ENCODE data around the gene PLAAT4. TPM values are rescaled to one million over a fixed set of nuclear protein-coding genes. Genes with fewer than 3 reads are reported as not detected.

PLAAT4 gene
- total and polyA plus RNA-seq, 10 of the 15 experiments (the other 5 are each of a cell fraction or from before 2014, with no cell fraction given), result 6.0 to 34.3 (median 12.4) TPM

DNA sequence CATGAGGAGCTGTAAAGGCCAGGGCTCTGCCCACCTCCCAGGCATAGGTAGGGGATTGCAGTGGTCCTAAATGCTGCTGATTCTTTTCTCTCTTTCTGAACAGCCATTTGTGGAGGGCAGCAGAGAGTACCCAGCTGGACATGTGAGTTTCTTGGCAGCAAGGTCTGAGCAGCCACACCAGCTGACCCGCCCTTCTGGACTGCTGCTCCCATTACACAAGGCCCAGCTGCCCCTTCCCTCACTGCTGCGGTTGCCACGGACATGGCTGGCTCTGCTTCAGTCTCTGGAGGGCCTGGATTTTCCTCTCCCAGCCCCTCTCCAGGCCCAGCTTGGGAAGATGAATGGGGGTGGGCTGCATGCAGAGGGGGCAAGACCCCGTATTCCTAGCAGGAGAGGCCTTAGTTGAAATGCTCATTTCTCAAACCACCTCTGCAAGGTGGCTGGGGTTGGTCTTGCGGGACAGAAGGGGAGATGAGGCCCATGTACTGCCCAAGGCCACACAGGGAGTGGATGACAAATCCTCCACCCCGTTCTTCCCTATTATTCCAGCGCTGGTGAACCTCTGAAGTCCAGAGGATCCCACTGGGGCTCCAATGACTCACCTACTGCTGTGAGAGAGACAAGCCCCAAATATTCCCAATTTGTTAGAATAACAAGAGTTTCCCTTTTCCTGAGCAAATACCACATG is 26.1 kb upstream of the PLAAT4 start:
- ChIA-PET RAD21 (ENCODE audit: unreplicated experiment) (interaction anchor here (2.0 kb wide), 1 partner anchor 126 kb away, joined by 7 read pairs; no protein-coding TSS in a partner anchor), CTCF (interaction anchor here (1.3 kb wide), 1 partner anchor 129 kb away, joined by 3 read pairs; no protein-coding TSS in a partner anchor), SMC1A (ENCODE audit: uncharacterized antibody, unreplicated experiment) (interaction anchor here (1.7 kb wide), 1 partner anchor 31 kb away, joined by 6 read pairs; no protein-coding TSS in a partner anchor), POLR2A (no interaction called here)
- H3K79me2 ChIP-seq (ENCODE audit: control insufficient read depth, insufficient read depth, low read length), result no peaks in the 10 kb centered on the region
- no peak overlapping the region for H3K9ac ChIP-seq (ENCODE audit: control insufficient read depth, insufficient read depth, low read length)
- 42% methylated on average over 7 of the region's 7 CpGs for WGBS (ENCODE audit: insufficient coverage, insufficient replicate concordance, low lambda C conversion rate, missing lambda C conversion rate)
- H3K36me3 ChIP-seq (ENCODE audit: control insufficient read depth in 2 of 2, insufficient read depth in 2 of 2, low read length in 1 of 2), result no peaks in the 10 kb centered on the region
- H3K4me1 ChIP-seq (ENCODE audit: control insufficient read depth, insufficient read depth, low read length), result peaks cover 5% of the 10 kb centered on the region; the same call in 1 of the 2 replicates
- H4K20me1 ChIP-seq (ENCODE audit: control insufficient read depth, insufficient read depth), result no peaks in the 10 kb centered on the region
- H3K27ac ChIP-seq (ENCODE audit: control insufficient read depth, insufficient read depth), result no peak overlapping the region
- TF ChIP-seq STAT3 (IDR thresholded peaks at IDR 0.05; ENCODE audit: low read depth, low read length) (no peak), ESRRA (IDR thresholded peaks at IDR 0.05; ENCODE audit: low read length) (no peak), BHLHE40 (IDR thresholded peaks at IDR 0.05; ENCODE audit: borderline replicate concordance in 1 of 2, low read depth in 2 of 2, low read length in 1 of 2) (no peak)
- TF ChIP-seq, protein P1, sequence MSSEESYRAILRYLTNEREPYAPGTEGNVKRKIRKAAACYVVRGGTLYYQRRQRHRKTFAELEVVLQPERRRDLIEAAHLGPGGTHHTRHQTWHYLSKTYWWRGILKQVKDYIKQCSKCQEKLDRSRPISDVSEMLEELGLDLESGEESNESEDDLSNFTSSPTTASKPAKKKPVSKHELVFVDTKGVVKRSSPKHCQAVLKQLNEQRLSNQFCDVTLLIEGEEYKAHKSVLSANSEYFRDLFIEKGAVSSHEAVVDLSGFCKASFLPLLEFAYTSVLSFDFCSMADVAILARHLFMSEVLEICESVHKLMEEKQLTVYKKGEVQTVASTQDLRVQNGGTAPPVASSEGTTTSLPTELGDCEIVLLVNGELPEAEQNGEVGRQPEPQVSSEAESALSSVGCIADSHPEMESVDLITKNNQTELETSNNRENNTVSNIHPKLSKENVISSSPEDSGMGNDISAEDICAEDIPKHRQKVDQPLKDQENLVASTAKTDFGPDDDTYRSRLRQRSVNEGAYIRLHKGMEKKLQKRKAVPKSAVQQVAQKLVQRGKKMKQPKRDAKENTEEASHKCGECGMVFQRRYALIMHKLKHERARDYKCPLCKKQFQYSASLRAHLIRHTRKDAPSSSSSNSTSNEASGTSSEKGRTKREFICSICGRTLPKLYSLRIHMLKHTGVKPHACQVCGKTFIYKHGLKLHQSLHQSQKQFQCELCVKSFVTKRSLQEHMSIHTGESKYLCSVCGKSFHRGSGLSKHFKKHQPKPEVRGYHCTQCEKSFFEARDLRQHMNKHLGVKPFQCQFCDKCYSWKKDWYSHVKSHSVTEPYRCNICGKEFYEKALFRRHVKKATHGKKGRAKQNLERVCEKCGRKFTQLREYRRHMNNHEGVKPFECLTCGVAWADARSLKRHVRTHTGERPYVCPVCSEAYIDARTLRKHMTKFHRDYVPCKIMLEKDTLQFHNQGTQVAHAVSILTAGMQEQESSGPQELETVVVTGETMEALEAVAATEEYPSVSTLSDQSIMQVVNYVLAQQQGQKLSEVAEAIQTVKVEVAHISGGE (CRISPR knock-in tag; IDR thresholded peaks at IDR 0.05), result no peak
- TF ChIP-seq, protein P2, sequence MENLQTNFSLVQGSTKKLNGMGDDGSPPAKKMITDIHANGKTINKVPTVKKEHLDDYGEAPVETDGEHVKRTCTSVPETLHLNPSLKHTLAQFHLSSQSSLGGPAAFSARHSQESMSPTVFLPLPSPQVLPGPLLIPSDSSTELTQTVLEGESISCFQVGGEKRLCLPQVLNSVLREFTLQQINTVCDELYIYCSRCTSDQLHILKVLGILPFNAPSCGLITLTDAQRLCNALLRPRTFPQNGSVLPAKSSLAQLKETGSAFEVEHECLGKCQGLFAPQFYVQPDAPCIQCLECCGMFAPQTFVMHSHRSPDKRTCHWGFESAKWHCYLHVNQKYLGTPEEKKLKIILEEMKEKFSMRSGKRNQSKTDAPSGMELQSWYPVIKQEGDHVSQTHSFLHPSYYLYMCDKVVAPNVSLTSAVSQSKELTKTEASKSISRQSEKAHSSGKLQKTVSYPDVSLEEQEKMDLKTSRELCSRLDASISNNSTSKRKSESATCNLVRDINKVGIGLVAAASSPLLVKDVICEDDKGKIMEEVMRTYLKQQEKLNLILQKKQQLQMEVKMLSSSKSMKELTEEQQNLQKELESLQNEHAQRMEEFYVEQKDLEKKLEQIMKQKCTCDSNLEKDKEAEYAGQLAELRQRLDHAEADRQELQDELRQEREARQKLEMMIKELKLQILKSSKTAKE (IDR thresholded peaks at IDR 0.05; ENCODE audit: low read depth, poor library complexity, severe bottlenecking), result no peak
- no peak overlapping the region for H3K4me3 ChIP-seq
- in situ Hi-C loops (cut with MboI), result no loop called here
- intact Hi-C loops (cut with micrococcal nuclease; ENCODE audit: unreplicated experiment), result no loop called here
- FAIRE-seq (no peak), ATAC-seq (no peak), DNase-seq (ENCODE audit: low read depth, low spot score) (no peak)
- no peak overlapping the region for H3K4me2 ChIP-seq (ENCODE audit: control insufficient read depth, insufficient read depth)
- no peak overlapping the region for H2AFZ ChIP-seq (ENCODE audit: control insufficient read depth, low read depth, low read length)
- no TSS peak for BruUV-seq (replicated peaks)
- no peaks in the 10 kb centered on the region for H3K9me3 ChIP-seq (replicated peaks; ENCODE audit: control insufficient read depth, insufficient read depth, low read length)
- H3K27me3 ChIP-seq (replicated peaks in 1 of 2; ENCODE audit: control insufficient read depth in 2 of 2, insufficient read depth in 2 of 2, low read length in 1 of 2), result no peaks in the 10 kb centered on the region; a peak in 1 of 4 replicates
